ENCODE measurements around the gene PICK1.

Gene PICK1

GRCh38 chr22:38103641-38104040 is 46.4 kb downstream of the PICK1 start:
- TF ChIP-seq CTCF (IDR thresholded peaks at IDR 0.05; ENCODE audit: low read depth, low read length): no peak
- Histone ChIP-seq H3K4me3 (ENCODE audit: low read depth, low read length) (no peak overlapping the region), H3K36me3 (no peaks in the 10 kb centered on the region), H3K9me3 (ENCODE audit: severe bottlenecking) (no peaks in the 10 kb centered on the region), H3K27ac (no peak overlapping the region), H3K27me3 (ENCODE audit: insufficient read depth, low read depth, severe bottlenecking) (no peaks in the 10 kb centered on the region)
- DNase-seq: no peak

- peak; percentile 54 for TF ChIP-seq CTCF (IDR thresholded peaks at IDR 0.05; ENCODE audit: low read depth, low read length)
- DNase-seq: no peak
Measured at GRCh38 chr22:38104084-38104483, 46.9 kb downstream of the PICK1 start.

GRCh38 chr22:38106814-38107578 is 49.8 kb downstream of the PICK1 start:
- Histone ChIP-seq H3K4me3 (ENCODE audit: low read depth, low read length) (no peak overlapping the region), H3K27me3 (ENCODE audit: insufficient read depth, low read depth, severe bottlenecking) (no peaks in the 10 kb centered on the region), H3K9me3 (ENCODE audit: severe bottlenecking) (no peaks in the 10 kb centered on the region), H3K36me3 (no peaks in the 10 kb centered on the region), H3K27ac (no peak overlapping the region)
- 0 out of 2 replicates have a peak, but pooled peaks have one; percentile 14 for TF ChIP-seq CTCF (IDR thresholded peaks at IDR 0.05; ENCODE audit: low read depth, low read length)
- DNase-seq: no peak

More at GRCh38 chr22:38104084-38104483, 46.9 kb downstream of the PICK1 start:
- H3K4me3 ChIP-seq (ENCODE audit: low read depth, low read length): no peak overlapping the region
- H3K36me3 ChIP-seq: no peaks in the 10 kb centered on the region
- no peak overlapping the region for H3K27ac ChIP-seq
- H3K9me3 ChIP-seq (ENCODE audit: severe bottlenecking): no peaks in the 10 kb centered on the region
- no peaks in the 10 kb centered on the region for H3K27me3 ChIP-seq (ENCODE audit: insufficient read depth, low read depth, severe bottlenecking)

GRCh38 chr22:38107692-38108515 is 50.7 kb downstream of the PICK1 start:
- no peak for DNase-seq
- no peak for TF ChIP-seq CTCF (IDR thresholded peaks at IDR 0.05; ENCODE audit: low read depth, low read length)
- no peaks in the 10 kb centered on the region for H3K27me3 ChIP-seq (ENCODE audit: insufficient read depth, low read depth, severe bottlenecking)

GRCh38 chr22:38108561-38109319 is 51.5 kb downstream of the PICK1 start:
- H3K4me3 ChIP-seq (ENCODE audit: low read depth, low read length): no peak overlapping the region
- TF ChIP-seq CTCF (IDR thresholded peaks at IDR 0.05; ENCODE audit: low read depth, low read length): no peak
- no peak for DNase-seq
- no peaks in the 10 kb centered on the region for H3K27me3 ChIP-seq (ENCODE audit: insufficient read depth, low read depth, severe bottlenecking)
- no peaks in the 10 kb centered on the region; the same call in 1 of the 2 replicates for H3K36me3 ChIP-seq
- no peak overlapping the region for H3K27ac ChIP-seq
- H3K9me3 ChIP-seq (ENCODE audit: severe bottlenecking): no peaks in the 10 kb centered on the region

More at GRCh38 chr22:38107692-38108515, 50.7 kb downstream of the PICK1 start:
- H3K36me3 ChIP-seq: no peaks in the 10 kb centered on the region
- H3K9me3 ChIP-seq (ENCODE audit: severe bottlenecking): no peaks in the 10 kb centered on the region
- H3K4me3 ChIP-seq (ENCODE audit: low read depth, low read length): no peak overlapping the region
- no peak overlapping the region for H3K27ac ChIP-seq

All from WERI-Rb-1 (cell line).